Inferior parietal cortex (tissue), 1 donor: ENCODE data around the gene RAD51B.

Experiments used
- DNase-seq: peaks from one replicate; pipeline ENCODE4 v3.0.0-alpha.2; 2016; ENCODE audit errors: extremely low spot score

Gene RAD51B

DNA sequence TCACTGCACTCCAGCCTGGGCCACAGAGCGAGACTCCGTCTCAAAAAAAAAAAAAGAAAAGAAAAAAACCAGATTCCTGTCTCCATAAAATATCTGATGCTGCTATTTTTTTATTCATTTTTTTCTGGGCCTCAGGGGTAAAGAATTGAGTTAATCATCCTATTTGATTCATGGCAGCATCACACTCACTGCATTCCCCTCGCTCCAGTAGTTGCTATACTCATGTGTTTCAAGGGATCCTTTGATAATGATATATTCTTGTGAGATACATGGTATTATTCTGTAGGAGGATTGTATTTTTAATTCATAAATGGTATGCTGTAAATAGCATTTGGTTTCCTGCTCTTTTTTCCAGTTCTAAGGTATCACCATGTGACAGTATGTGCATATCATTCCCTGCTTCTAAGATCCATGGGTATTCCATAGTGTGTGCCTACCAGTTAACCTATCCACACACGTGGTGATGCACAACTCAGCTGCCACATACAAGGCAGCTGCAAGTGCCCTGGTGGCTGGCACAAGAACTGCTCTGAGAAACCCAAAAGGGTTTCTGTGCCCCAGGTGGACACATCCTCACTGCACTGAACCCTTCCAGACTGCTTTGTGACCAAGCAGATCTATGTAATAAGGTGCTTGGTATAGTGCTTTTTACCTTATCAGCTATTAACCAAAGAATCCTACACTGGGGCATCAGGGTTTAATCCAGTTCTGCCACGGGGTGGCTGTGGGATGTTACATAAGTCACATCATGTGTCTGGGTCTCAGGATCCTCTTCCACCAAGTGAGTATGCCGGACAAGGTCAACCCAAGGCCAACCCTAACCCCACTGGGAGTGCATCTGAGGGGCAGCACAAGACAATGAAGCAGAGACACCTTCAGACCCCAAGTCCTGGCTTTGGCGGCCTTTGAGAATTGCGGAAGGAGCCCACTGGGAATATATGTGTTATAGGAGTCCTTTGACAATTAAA lies 898.7 kb downstream of the RAD51B start:
- DNase-seq = no peak

DNA sequence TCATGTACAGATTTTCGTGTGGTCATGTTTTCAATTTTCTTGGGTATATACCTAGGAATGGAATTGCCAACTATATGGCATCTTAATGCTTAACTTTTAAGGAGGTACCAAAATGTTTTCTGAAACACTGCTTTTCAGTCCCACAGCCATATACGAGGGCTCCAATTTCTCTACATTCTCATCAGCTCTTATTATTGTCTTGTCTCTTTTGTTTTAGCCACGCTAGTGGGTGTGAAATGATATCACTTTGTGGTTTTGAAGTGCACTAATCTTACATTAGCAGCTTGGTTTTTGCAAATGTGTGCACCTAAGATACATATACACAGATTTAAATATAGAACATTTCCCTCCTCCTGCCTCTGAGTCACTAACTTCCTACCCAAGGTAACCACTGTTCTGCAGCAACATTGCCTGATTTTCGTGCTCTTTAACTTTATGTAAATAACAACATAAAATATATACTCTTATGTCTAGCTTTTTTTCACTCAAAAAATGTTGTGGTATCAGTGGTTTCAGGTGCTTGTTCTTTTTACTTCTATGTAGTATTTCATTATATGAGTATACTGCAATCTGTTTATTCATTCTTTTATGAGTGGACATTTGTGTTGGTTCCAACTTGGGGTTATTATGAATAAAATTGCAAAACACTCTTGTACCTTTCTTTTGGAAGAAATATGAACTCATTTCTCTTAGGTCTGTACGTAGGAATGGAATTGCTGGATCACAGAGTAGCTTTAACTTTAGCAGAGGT lies 900.2 kb downstream of the RAD51B start:
- DNase-seq = no peak

DNA sequence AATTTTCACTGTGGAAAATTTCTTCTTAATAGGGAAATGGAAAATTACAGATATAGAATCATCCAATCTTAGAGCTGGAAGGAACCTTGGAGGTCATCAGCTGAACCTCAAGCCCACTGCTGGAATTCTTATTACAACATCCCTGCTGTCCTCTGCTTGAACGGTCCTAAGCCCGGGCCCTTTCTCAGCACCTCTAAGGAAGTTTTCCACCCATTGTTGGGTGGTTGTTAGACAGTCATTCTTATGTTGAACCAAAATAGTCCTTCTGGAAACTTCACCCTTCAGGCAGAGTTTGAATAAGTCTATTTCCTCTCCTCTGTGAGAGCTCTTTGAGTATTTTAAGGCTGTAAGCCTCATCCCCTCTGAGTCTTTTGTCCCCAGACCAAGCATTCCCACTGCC lies 902.6 kb downstream of the RAD51B start:
- DNase-seq = no peak

DNA sequence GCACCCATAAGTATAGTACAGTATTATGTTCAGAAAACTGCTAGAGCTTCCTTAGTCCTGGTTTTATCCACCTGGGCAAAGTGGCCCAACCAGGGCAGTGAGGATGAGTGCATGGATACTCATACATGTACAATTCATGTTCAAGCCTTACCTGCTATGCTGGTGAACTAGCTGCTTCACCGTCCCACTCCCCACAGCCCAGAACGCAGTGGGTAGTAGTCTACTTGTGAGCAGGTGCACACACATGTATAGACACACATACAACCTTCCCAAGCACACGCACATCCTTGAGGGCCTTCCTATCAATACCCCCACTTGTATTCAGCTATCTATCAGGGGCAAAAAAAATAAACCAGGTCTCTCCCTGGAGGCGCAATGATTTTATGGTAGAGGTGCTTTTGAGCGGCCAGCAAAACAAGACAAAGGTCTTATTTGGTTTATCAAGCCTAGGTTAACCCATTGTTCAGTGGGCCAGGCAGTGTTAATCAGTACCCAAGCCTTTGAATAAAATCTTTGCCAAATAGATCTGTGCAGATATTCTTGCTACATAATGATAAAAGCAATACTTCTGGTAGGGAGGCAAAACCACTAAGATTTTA lies 903.5 kb downstream of the RAD51B start:
- no peak for DNase-seq

DNA sequence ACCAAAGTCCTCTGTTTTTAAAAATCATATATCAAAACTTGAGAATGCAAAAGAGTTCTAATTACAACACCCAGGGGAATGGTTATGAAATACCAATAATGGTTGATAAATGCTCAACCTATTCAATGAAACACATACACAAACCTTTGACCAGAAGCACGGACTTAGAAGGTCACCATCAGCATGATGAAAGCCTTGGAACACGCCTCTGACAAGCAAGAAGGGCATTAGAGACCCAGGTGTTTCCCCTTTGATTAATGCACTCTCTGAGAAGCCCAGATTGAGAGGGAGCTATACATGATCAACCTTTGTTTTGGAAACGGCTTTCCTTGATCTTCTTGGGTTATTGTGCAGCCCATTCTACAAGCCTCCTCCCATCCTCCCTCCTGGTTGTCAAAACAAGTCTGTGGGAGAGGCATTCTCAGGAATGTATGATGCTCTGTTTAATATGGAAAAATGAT lies 904.3 kb downstream of the RAD51B start:
- no peak for DNase-seq

DNA sequence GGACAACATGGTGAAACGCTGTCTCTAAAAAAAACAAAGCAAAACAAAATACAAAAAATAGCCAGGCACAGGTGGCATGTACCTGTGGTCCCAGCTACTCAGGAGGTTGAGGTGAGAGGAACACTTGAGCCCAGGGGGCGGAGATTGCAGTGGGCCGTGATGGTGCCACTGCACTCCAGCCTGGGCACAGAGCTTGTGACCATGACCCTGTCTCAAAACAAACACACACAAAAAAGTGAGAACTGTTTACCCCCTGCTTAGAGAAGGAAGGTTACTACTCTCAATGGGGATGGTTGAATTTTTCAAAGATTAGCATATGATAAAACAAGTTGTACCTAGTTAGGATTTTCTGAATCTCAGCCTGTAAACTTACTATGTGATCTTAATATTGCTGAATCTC lies 905.3 kb downstream of the RAD51B start:
- DNase-seq = no peak

DNA sequence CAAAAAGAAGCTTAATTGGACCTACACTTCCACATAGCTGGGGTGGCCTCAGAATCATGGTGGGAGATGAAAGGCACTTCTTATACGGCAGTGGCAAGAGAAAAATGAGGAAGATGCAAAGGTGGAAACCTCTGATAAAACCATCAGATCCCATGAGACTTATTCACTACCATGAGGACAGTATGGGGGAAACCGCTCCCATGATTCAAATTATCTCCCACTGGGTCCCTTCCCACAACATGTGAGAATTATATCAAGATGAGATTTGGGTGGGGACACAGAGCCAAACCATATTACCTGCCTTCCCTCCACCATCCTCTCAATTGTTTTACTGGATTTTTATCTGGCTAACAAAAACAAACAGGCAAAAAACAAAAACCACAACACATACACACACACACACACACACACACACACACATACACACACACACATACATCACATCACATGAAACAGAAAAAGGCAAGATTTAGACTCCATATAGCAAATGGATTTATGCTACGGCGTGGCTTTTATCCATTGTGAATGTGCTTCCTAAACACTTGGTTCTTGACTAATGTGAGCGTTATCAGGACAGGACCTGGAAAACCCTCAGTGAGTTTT lies 906.6 kb downstream of the RAD51B start:
- DNase-seq = no peak

DNA sequence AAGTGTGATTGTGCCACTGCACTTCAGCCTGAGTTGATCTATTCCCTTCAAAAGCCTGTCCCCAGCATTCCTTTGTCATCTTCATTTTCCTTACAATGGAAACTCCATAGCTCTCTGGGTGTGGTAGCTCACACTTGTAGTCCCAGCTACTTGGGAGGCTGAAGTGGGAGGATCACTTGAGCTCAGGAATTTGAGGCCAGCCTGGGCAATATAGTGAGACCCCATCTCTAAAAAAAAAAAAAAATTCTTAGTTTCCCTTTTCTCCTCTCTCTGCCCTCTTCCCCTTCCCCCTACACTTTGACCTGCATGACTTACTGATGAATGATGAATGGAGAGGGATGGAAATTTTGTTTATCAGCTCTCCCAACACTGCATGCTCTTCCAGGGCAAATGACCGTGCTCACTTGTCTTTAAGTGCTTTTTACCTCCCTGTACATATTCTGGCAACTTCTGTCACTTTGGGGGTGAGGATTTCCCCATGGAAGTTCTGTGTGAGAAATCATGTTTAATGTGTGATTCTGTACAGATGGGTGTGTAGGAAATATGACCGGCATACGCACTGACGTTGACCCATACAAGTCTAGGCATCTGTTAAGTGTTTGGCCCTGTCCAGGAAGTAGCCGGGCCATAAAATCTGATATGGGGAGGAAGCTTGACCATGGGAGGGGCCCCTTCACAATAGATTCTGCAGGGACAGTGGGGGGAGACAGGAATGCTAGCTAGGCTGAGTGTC lies 907.9 kb downstream of the RAD51B start:
- no peak for DNase-seq

DNA sequence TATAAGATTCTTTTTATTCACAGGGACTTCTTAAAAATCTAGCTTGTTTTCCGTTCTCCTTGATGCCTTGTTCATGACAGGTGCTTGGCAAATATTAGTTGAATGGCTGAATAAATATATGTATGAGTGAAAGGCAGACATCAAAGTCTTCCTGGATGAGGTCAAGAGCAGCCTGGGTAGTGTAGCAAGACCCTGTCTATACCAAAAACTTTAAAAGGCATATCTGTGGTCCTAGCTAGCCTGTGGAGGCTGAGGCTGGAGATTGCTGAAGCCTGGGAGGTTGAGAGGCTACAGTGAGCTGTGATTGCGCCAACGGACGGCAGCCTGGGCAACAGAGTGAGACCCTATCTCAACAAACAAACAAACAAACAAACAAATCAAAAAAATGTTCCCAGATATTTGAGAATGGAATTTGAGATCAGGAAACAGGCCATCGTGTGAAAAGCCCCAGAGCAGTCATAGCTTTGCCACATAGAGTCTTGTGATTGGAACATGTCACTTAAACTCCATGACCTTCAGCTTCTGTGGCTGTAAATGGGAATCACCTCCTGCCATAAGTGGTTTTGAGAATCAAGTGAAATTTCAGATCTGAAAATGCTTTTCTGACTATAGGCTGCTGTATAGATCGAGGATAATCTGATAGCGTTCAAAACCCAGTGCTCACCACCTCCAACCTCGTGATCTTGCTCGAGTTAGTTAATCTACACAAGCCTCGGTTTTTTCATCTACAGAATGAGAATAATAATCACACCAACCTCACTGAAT lies 908.9 kb downstream of the RAD51B start:
- DNase-seq = no peak

DNA sequence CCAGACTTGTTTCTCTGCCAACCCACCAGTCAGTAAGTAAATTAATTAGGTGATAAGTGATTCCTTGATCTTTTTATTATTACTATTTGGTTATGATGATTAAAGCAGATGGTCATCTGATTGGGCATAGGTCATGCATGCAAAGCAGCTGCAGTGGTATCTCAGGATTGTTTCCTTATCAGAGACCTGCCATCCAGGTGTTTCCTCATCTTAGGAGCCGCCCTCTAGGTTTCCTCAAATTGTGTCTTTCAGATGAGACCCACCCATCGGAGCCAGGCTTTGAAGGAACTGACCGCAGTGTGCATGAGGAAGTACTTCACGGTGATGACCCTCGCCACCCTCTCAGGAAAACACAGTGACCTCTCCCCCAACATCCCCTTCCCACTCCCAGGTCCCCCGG lies 910.0 kb downstream of the RAD51B start:
- DNase-seq = no peak

DNA sequence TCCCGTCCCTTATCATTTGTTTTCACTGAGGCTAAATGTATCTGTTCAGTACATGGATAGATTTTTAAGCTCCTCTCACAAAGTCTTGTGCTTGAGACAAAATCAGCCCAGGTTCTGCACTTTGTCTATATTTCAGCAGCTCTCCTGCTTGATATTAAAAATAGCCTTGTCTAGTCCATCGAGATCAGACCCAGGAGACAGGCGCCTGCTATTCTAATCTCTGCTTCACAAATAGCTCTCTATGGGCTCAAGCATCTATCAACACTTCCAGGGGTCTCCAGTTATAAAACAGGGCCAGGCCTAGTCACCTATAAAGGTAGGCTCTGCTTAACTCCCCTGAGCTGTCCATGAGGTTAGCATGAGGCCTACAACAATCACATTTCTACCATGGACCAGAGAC lies 910.8 kb downstream of the RAD51B start:
- no peak for DNase-seq

DNA sequence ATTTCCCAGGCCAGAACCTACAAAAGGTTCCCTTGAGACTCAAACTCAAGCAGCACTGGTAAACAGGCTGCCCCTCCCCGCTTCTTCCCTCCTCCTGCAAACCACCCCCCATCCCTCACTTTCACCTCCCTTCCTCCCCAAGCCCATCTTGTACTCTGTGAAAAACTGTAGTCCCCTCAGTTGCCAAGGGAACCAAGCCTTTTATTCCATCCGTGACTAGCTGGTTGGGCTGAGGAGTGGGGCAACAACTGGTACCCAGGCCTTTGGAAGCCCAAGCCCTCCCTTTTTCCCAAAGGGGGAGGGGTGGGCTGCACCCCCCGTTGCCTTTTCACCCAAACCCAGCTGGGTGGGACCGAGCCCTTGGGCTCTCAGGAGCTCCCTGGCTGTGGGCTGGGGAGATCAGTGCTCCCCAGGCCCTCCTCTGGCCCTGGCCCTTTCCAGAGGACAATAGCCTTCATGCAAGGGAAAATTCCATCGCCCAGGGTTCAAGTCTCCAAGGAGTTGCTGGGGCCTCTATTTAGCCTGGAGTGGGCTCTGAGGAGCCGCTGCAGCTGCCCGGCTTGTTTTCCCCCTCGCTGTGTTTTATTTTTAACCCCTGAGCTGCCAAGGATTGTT lies 911.3 kb downstream of the RAD51B start:
- peak; percentile 18 for DNase-seq

DNA sequence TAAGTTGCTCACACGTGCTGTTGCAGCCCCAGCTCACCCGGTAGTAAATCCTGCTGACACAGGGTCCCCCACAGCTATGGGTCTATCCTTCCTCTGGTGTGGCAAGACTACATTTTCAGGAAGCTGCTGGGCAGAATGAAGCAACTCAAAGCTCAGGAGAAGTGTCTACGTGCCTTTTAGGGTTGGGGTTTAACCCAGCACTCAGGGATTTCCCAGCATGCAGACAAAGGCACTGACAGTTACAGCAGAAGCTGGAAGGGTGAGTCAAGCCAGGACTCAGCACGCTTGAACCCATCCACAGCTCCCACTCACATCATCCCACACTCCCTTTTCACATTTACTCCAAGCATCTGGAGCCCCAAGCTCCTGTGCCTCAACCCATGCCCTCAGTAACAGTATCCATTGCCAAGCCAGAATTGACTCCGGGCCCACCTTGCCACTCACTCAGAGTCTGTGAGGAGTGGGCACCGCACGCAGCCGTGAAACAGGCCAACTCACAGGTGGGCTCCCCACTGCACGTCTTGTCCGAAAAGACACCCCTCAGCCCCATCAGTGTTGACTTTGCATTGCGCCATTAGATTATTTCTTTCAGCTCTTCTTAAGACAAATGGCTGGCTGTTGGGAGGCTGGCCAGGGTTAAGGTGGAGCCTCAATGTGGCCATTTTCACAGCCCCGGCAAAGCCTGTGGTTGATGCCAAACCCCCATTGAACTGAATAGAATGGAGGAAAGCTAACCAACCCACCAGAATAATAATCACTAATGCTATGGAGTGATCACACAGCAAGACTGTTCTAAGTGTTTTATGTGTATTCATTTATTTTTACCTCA lies 913.7 kb downstream of the RAD51B start:
- DNase-seq = peak; percentile 22

DNA sequence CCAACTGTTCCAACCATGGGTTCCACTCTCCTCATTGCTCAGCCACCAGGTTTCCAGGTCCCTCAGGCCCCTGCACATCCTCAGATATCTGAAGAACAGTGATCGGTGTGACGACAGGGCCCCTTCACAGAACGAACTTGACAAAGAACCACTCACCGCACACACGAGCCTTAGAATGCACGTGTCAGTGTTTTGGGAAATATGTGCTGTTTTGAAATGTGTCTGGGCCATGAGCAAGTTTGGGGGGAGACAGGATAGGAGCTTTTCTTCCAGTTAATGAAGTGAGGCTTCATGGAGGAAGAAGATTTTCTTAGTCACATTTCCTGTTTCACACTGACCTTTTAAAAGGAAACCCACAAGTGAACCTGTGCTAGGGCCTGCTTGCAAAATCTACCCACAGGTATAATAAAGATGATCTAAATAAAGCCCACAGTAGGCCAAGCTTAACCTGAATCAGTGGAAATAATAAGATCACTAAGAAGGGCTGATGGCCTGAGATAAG lies 914.7 kb downstream of the RAD51B start:
- no peak for DNase-seq

DNA sequence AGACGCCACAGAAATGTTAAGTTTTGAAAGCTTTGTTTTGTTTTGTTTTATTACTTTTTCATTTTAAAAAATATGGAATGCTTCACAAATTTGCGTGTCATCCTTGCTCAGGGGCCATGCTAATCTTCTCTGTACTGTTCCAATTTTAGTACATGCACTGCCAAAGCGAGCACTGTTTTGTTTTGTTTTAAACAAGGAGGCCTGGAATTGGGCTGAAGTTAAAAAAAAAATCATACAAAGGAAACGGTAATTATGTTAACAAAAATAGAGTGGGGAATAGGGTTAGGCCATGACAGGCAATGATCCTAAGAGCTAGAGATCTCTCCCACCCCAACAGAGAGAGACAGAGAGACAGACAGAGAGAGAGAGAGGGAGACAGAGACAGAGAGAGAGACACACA lies 916.3 kb downstream of the RAD51B start:
- no peak for DNase-seq

DNA sequence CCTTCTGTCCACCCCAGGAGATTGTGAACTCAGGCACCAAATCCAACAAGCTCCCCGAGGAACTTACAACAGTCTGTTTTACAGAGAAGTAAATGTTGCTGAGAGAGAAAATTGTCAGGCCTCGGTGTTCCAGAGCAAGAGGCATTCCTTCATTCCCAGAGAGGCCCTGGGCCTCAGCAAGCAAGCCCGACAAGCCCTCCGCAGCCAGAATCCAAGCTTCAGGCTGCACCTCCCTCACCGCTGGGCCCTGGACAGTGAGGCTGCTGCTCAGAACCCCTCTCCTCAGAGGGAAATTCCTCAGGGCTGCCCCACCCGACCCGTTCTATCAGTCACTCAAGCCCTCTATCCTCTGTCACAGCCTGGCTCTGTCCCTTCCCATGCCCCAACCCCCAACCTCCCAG lies 916.9 kb downstream of the RAD51B start:
- DNase-seq = no peak

DNA sequence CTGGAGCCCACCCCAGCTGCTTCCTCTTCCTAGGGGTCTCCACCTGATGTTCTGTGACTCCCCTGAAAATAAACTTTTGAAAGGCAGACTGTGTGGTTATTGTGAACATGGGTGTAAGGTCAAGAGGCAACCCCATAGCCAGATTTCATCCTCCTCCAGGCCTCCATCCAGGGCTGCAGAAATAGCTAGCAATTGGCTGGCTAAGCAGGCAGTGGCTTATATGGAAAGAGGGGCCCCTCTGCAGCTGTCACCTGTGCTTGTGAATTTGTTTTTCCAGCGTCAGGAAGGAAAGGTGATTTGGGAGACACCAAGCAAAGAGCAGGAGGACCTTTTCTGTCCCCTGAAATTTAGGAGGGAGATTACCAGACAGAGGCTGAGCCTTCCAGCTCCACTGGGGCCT lies 917.5 kb downstream of the RAD51B start:
- no peak for DNase-seq

DNA sequence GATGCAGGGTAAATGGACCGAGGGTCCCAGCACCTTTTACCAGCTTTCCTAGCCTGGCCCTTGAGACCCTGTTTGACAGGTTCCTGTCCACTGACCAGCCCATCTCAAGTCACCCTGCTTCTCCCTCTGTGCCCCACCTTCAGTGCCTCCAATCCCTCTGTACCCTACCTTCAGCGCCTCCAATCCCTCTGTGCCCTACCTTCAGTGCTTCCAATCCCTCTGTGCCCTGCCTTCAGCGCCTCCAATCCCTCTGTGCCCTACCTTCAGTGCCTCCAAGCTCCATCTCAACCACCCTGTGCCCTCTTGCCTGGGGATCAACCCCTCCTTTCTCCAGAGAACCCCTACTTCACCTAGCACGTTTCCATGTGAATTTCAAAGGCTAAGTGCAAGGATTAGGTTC lies 919.0 kb downstream of the RAD51B start:
- no peak for DNase-seq

DNA sequence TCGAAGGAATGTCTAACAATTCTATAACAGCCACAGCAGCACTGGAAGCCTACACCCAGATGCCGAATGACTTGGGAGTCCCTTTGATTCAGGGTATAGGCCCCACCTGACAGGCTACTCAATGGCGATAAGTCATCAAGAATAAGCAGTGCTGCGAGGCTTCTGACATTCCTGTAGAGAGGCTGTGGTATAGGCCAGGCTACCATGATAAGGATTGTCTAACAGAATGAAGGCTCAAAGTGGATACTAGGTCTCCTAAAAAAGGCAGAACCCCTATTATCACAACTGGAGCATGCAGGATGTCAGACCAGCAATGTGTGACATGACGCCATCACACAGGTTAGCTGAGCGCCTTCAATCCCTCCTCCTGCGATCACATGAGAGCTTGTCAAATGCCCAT lies 920.1 kb downstream of the RAD51B start:
- no peak for DNase-seq
